Caco-2 (cell line): Measurements from ENCODE around the gene FN3KRP. TPM values are rescaled to one million over a fixed set of nuclear protein-coding genes. Genes with fewer than 3 reads are reported as not detected.
A peak's percentile ranks its signal among the peaks of the same experiment; 100 is the strongest.

Experiments
- BruUV-seq: library from RNA; stranded (reverse); fragments of 400-500 nt; replicated peaks from 2 replicates; lab custom pipeline; 2021; lab: Mats Ljungman, UMichigan
- CTCF ChIA-PET: fragments of 300-600 bp; sonication (Branson Sonifier 250); formaldehyde crosslinking; loops from one replicate; lab custom pipeline; 2022; ENCODE audit warnings: antibody characterized with exemption; lab: Charles Lee
- POLR2A ChIA-PET: fragments of 300-600 bp; sonication (Branson Sonifier 250); formaldehyde crosslinking; loops from one replicate; lab custom pipeline; 2022; ENCODE audit warnings: antibody characterized with exemption; lab: Charles Lee
- DNase-seq, 2 experiments: peaks; one replicate each; pipeline versions ENCODE4 v3.0.0 to v3.0.0-alpha.2; 2020 to 2022
- H3K27me3 ChIP-seq: replicated peaks from 2 replicates; pipeline ENCODE4 v1.6.0; 2011; ENCODE audit warnings: low read length; ENCODE audit not compliant: control insufficient read depth, insufficient read depth
- H3K36me3 ChIP-seq: 2 replicates; pipeline ENCODE4 v1.5.1; 2011; ENCODE audit warnings: low read length; ENCODE audit not compliant: control insufficient read depth, insufficient read depth
- H3K4me1 ChIP-seq: fragments of 250-450 bp; sonication (Bioruptor Pico); 2 replicates; pipeline ENCODE4 v1.5.1; 2020; ENCODE audit warnings: mild to moderate bottlenecking
- H3K4me3 ChIP-seq: 2 replicates; pipeline ENCODE4 v1.5.1; 2011; ENCODE audit warnings: low read depth, mild to moderate bottlenecking, control low read depth, low read length
- H3K9me3 ChIP-seq: fragments of 250-450 bp; sonication (Bioruptor Pico); 2 replicates; pipeline ENCODE4 v1.5.1; 2020; ENCODE audit warnings: mild to moderate bottlenecking, moderate library complexity
- H3K27ac Mint-ChIP-seq: one replicate; pipeline ENCODE4 v1.8.0; 2022; ENCODE audit warnings: mixed read lengths; ENCODE audit not compliant: unreplicated experiment
- H3K27me3 Mint-ChIP-seq: one replicate; pipeline ENCODE4 v1.8.0; 2022; ENCODE audit warnings: mixed read lengths; ENCODE audit not compliant: insufficient read depth, unreplicated experiment
- H3K36me3 Mint-ChIP-seq: one replicate; pipeline ENCODE4 v1.8.0; 2022; ENCODE audit warnings: mild to moderate bottlenecking, mixed read lengths; ENCODE audit not compliant: insufficient read depth, unreplicated experiment
- H3K4me1 Mint-ChIP-seq: one replicate; pipeline ENCODE4 v1.8.0; 2022; ENCODE audit warnings: low read depth, mixed read lengths; ENCODE audit not compliant: unreplicated experiment
- H3K4me3 Mint-ChIP-seq: one replicate; pipeline ENCODE4 v1.8.0; 2022; ENCODE audit warnings: mild to moderate bottlenecking, moderate library complexity, mixed read lengths; ENCODE audit not compliant: unreplicated experiment
- H3K9me3 Mint-ChIP-seq: one replicate; pipeline ENCODE4 v1.8.0; 2022; ENCODE audit warnings: mixed read lengths; ENCODE audit not compliant: unreplicated experiment
- CTCF ChIP-seq, 2 experiments: fragments of 200-600 bp in 1 of 2; IDR thresholded peaks; 1 replicate in 1 of 2; 2 replicates in 1 of 2; pipeline versions ENCODE4 v1.5.1 to v1.8.0; 2011 to 2022; ENCODE audit warnings: antibody characterized with exemption in 1 of 2, control low read depth in 1 of 2, inconsistent platforms in 1 of 2, low read depth in 1 of 2, low read length in 1 of 2, mild to moderate bottlenecking in 1 of 2, moderate library complexity in 1 of 2; ENCODE audit not compliant: insufficient read depth in 1 of 2, severe bottlenecking in 1 of 2, unreplicated experiment in 1 of 2
- intact Hi-C: fragments of 100-400 bp; cut with micrococcal nuclease; formaldehyde crosslinking; loops from one replicate; pipeline ENCODE4 v1.10.0; 2022; ENCODE audit not compliant: unreplicated experiment
- total RNA-seq: library from RNA; stranded (reverse); gene quantifications from 2 replicates; pipeline ENCODE4 v1.2.3, GENCODE V29; 2022

FN3KRP gene
- total RNA-seq, 1 experiment from 2014 or later: 53.6 TPM

GRCh38 chr17:82703036-82703745 is 13.3 kb upstream of the FN3KRP start:
- intact Hi-C loops: no loop called here
- Mint-ChIP-seq H3K36me3 (peaks cover 13% of the 10 kb centered on the region), H3K27me3 (no peaks in the 10 kb centered on the region), H3K9me3 (no peaks in the 10 kb centered on the region), H3K4me1 (peaks cover 12% of the 10 kb centered on the region), H3K27ac (no peak overlapping the region), H3K4me3 (no peak overlapping the region)
- no TSS peak for BruUV-seq
- Histone ChIP-seq H3K9me3 (no peaks in the 10 kb centered on the region), H3K36me3 (no peaks in the 10 kb centered on the region), H3K4me3 (no peak overlapping the region), H3K4me1 (peaks cover 25% of the 10 kb centered on the region), H3K27me3 (no peaks in the 10 kb centered on the region)
- CTCF ChIA-PET: no interaction called here
- POLR2A ChIA-PET: no interaction called here
- no peak for TF ChIP-seq CTCF (IDR thresholded peaks at IDR 0.05; ENCODE audit: insufficient read depth in 1 of 2, low read depth in 1 of 2, low read length in 1 of 2, severe bottlenecking in 1 of 2, unreplicated experiment in 1 of 2)
- no peak for DNase-seq

- H3K36me3 ChIP-seq: no peaks in the 10 kb centered on the region
- no peak overlapping the region for H3K27ac Mint-ChIP-seq
- peak overlapping the region; percentile 6; the same call in 1 of the 2 replicates for H3K4me3 ChIP-seq
- peaks cover 5% of the 10 kb centered on the region for H3K36me3 Mint-ChIP-seq
- H3K27me3 Mint-ChIP-seq: no peaks in the 10 kb centered on the region
- ChIA-PET POLR2A (no interaction called here), CTCF (no interaction called here)
- no peaks in the 10 kb centered on the region for H3K9me3 Mint-ChIP-seq
- H3K9me3 ChIP-seq: no peaks in the 10 kb centered on the region
- intact Hi-C loops: no loop called here
- H3K4me1 ChIP-seq: peaks cover 25% of the 10 kb centered on the region
- H3K27me3 ChIP-seq: no peaks in the 10 kb centered on the region
- no TSS peak for BruUV-seq
- TF ChIP-seq CTCF (IDR thresholded peaks at IDR 0.05; ENCODE audit: insufficient read depth in 1 of 2, low read depth in 1 of 2, low read length in 1 of 2, severe bottlenecking in 1 of 2, unreplicated experiment in 1 of 2): no peak
- peaks cover 12% of the 10 kb centered on the region for H3K4me1 Mint-ChIP-seq
- H3K4me3 Mint-ChIP-seq: peak overlapping the region; percentile 24
- peak; percentile 63 to 64 for DNase-seq
These were observed 12.3 kb upstream of the FN3KRP start for GRCh38 chr17:82703935-82704865.

GRCh38 chr17:82704886-82705285 is 11.6 kb upstream of the FN3KRP start:
- Histone ChIP-seq H3K4me3 (no peak overlapping the region), H3K36me3 (no peaks in the 10 kb centered on the region), H3K4me1 (peaks cover 25% of the 10 kb centered on the region), H3K27me3 (no peaks in the 10 kb centered on the region), H3K9me3 (no peaks in the 10 kb centered on the region)
- POLR2A ChIA-PET: no interaction called here
- intact Hi-C loops: no loop called here
- no peaks in the 10 kb centered on the region for H3K27me3 Mint-ChIP-seq
- no peak for TF ChIP-seq CTCF (IDR thresholded peaks at IDR 0.05; ENCODE audit: insufficient read depth in 1 of 2, low read depth in 1 of 2, low read length in 1 of 2, severe bottlenecking in 1 of 2, unreplicated experiment in 1 of 2)
- CTCF ChIA-PET: no interaction called here
- no peaks in the 10 kb centered on the region for H3K9me3 Mint-ChIP-seq
- H3K36me3 Mint-ChIP-seq: peaks cover 4% of the 10 kb centered on the region
- peaks cover 12% of the 10 kb centered on the region for H3K4me1 Mint-ChIP-seq
- no peak overlapping the region for H3K27ac Mint-ChIP-seq
- BruUV-seq: no TSS peak
- DNase-seq: no peak
- no peak overlapping the region for H3K4me3 Mint-ChIP-seq
